HepG2 (cell line): ENCODE measurements around the gene EPO. TPM values are rescaled to one million over a fixed set of nuclear protein-coding genes. Genes with fewer than 3 reads are reported as not detected.

Source experiments
- ATAC-seq: fragments of 200-7000 bp; cut with Tn5 transposase; 3 replicates; pipeline ENCODE4 v1.9.1; 2020; ENCODE audit warnings: mild to moderate bottlenecking, moderate library complexity
- BruUV-seq: library from RNA; stranded (reverse); fragments of 400-500 nt; replicated peaks from 2 replicates; lab custom pipeline; 2021; lab: Mats Ljungman, UMichigan
- CTCF ChIA-PET: fragments of 300-600 bp; formaldehyde crosslinking; extraction: SDS; loops from one replicate; lab custom pipeline; 2021; ENCODE audit warnings: low total read pairs, inconsistent platforms, low intra/inter-chr PET ratio; lab: Yijun Ruan, JAX
- POLR2A ChIA-PET: fragments of 350-600 bp; sonication (Branson Sonifier 250); formaldehyde crosslinking; loops from one replicate; lab custom pipeline; 2020; ENCODE audit warnings: antibody characterized with exemption, inconsistent platforms; lab: Yijun Ruan, JAX
- DNase-seq: peaks from one replicate; pipeline ENCODE4 v3.0.0-alpha.2; 2015; ENCODE audit warnings: low spot score
- FAIRE-seq: peaks from 3 replicates; lab custom pipeline; 2011; peaks lifted over from hg19 to GRCh38; lab: Jason Lieb, UNC
- H2AFZ ChIP-seq: one replicate; pipeline ENCODE4 v1.6.1; 2011; ENCODE audit warnings: low read length, inconsistent platforms
- H3K27ac ChIP-seq: fragments of 300-600 bp; 3 replicates; pipeline ENCODE4 v1.8.0; 2011; ENCODE audit warnings: mixed run types, mild to moderate bottlenecking, mixed read lengths, low read length, inconsistent platforms; ENCODE audit not compliant: insufficient read depth; ENCODE audit errors: extremely low read length
- H3K27me3 ChIP-seq, 2 experiments: fragments of 200-600 bp in 1 of 2; 2 replicates in 1 of 2; 3 replicates in 1 of 2; pipeline versions ENCODE4 v1.6.0 to v1.8.0; 2011; ENCODE audit warnings: low read length in 2 of 2, mild to moderate bottlenecking in 2 of 2, moderate library complexity in 2 of 2, inconsistent platforms in 1 of 2; ENCODE audit not compliant: insufficient read depth in 2 of 2, control insufficient read depth in 1 of 2
- H3K36me3 ChIP-seq, 2 experiments: fragments of 200-600 bp in 1 of 2; replicated peaks in 1 of 2; 2 replicates in 1 of 2; 3 replicates in 1 of 2; pipeline versions ENCODE4 v1.5.1 to v1.8.0; 2011; ENCODE audit warnings: low read length in 2 of 2, inconsistent platforms in 1 of 2; ENCODE audit not compliant: insufficient read depth in 2 of 2, control insufficient read depth in 1 of 2
- H3K4me1 ChIP-seq: 2 replicates; pipeline ENCODE4 v1.5.1; 2012; ENCODE audit warnings: low read length, inconsistent platforms; ENCODE audit not compliant: insufficient read depth
- H3K4me2 ChIP-seq: 2 replicates; pipeline ENCODE4 v1.6.0; 2011; ENCODE audit warnings: low read depth, low read length, inconsistent platforms
- H3K4me3 ChIP-seq, 3 experiments: fragments of 200-600 bp in 1 of 3; sonication (generic), shearing (Covaris generic) in 1 of 3; replicated peaks in 1 of 3; 2 replicates each; pipeline ENCODE4 v1.5.1; 2011 to 2016; ENCODE audit warnings: low read length in 3 of 3, inconsistent platforms in 2 of 3, low read depth in 2 of 3, mild to moderate bottlenecking in 2 of 3, control low read depth in 1 of 3, mixed read lengths in 1 of 3; ENCODE audit not compliant: insufficient read depth in 1 of 3
- H3K79me2 ChIP-seq: one replicate; pipeline ENCODE4 v1.6.1; 2011; ENCODE audit warnings: low read length, inconsistent platforms; ENCODE audit not compliant: insufficient read depth
- H3K9ac ChIP-seq: 2 replicates; pipeline ENCODE4 v1.6.0; 2011; ENCODE audit warnings: mild to moderate bottlenecking, low read depth, low read length, inconsistent platforms; ENCODE audit not compliant: insufficient read depth
- H3K9me3 ChIP-seq: 2 replicates; pipeline ENCODE4 v1.5.1; 2012; ENCODE audit warnings: mild to moderate bottlenecking, low read length
- H4K20me1 ChIP-seq: 2 replicates; pipeline ENCODE4 v1.6.0; 2011; ENCODE audit warnings: inconsistent platforms, mild to moderate bottlenecking, low read length, moderate library complexity; ENCODE audit not compliant: insufficient read depth
- ERF ChIP-seq: IDR thresholded peaks from 2 replicates; pipeline ENCODE4 v1.6.1; 2018; ENCODE audit warnings: missing biosample characterization, missing genetic modification reagents
- FOXJ3 ChIP-seq: sonication (generic); formaldehyde crosslinking; IDR thresholded peaks from 2 replicates; pipeline ENCODE4 v1.4.0; 2020; ENCODE audit warnings: missing genetic modification reagents, mild to moderate bottlenecking, borderline replicate concordance
- GATAD1 ChIP-seq: IDR thresholded peaks from 2 replicates; pipeline ENCODE4 v1.6.1; 2016; ENCODE audit warnings: missing genetic modification reagents, missing compliant biosample characterization
- SKI ChIP-seq: fragments of 450-650 bp; IDR thresholded peaks from one replicate; pipeline ENCODE4 v1.6.1; 2018; ENCODE audit warnings: mild to moderate bottlenecking; ENCODE audit not compliant: partially characterized antibody
- SSRP1 ChIP-seq: IDR thresholded peaks from 2 replicates; pipeline ENCODE4 v1.6.1; 2016; ENCODE audit warnings: control low read depth
- TP53 ChIP-seq: sonication (generic); formaldehyde crosslinking; conservative IDR thresholded peaks from 2 replicates; pipeline ENCODE4 v1.4.0; 2020; ENCODE audit warnings: missing genetic modification reagents
- ZKSCAN5 ChIP-seq: sonication (generic); formaldehyde crosslinking; IDR thresholded peaks from 2 replicates; pipeline ENCODE4 v1.5.1; 2020; ENCODE audit warnings: mild to moderate bottlenecking, missing genetic modification reagents
- ZNF251 ChIP-seq: sonication (generic); formaldehyde crosslinking; IDR thresholded peaks from 2 replicates; pipeline ENCODE4 v1.9.0; 2021; ENCODE audit warnings: mild to moderate bottlenecking, missing genetic modification reagents
- ZNF3 ChIP-seq: IDR thresholded peaks from 2 replicates; pipeline ENCODE4 v1.7.0; 2017; ENCODE audit warnings: inconsistent platforms
- ZNF354B ChIP-seq: sonication (generic); formaldehyde crosslinking; IDR thresholded peaks from 2 replicates; pipeline ENCODE4 v1.8.0; 2022; ENCODE audit warnings: mild to moderate bottlenecking, missing genetic modification reagents
- ZNF530 ChIP-seq: sonication (generic); formaldehyde crosslinking; IDR thresholded peaks from 2 replicates; pipeline ENCODE4 v1.5.0; 2020; ENCODE audit warnings: low read depth, mild to moderate bottlenecking, missing genetic modification reagents
- ZNF629 ChIP-seq: sonication (generic); formaldehyde crosslinking; conservative IDR thresholded peaks from 2 replicates; pipeline ENCODE4 v1.5.0; 2020; ENCODE audit warnings: missing genetic modification reagents
- WGBS: methylation state at CpG from one replicate; pipeline ENCODE4 v1.1.6; 2017; ENCODE audit warnings: low lambda C conversion rate; 5-methylcytosine and 5-hydroxymethylcytosine counted together
- in situ Hi-C: cut with HindIII; loops from 2 replicates; pipeline ENCODE4 v1.10.0; 2017; ENCODE audit warnings: low pct_unique_long_range_greater_than_20kb; ENCODE audit not compliant: extremely low pct_ligation_motif_present
- intact Hi-C: fragments of 100-400 bp; cut with micrococcal nuclease; formaldehyde crosslinking; loops from one replicate; pipeline ENCODE4 v1.10.0; 2022; ENCODE audit not compliant: unreplicated experiment
- polyA plus RNA-seq, 8 experiments: library from polyadenylated mRNA; depleted of rRNA in 3 of 8; stranded (reverse) in 7 of 8; unstranded in 1 of 8; fragments of >200 nt; fragmentation: Illumina TruSeq in 4 of 8; extraction: Trizol in 4 of 8; gene quantifications; 2 replicates each; pipeline versions ENCODE4 v1.2.1 to v1.2.3, GENCODE V29; 2011 to 2016; ENCODE audit warnings: low read depth in 4 of 8, missing spikeins in 1 of 8, mixed read lengths in 1 of 8; ENCODE audit not compliant: insufficient read depth in 1 of 8
- total RNA-seq, 5 experiments: library from RNA; depleted of rRNA; stranded (reverse); fragments of >200 nt; fragmentation: Illumina TruSeq; extraction: Trizol; gene quantifications; 2 replicates each; pipeline ENCODE4 v1.2.3, GENCODE V29; 2016; ENCODE audit warnings: low read depth in 1 of 5
- TF ChIP-seq, protein P1 (sequence below): sonication (generic); formaldehyde crosslinking; IDR thresholded peaks from 2 replicates; pipeline ENCODE4 v1.5.1; 2020; ENCODE audit warnings: missing genetic modification reagents, mild to moderate bottlenecking, borderline replicate concordance

The EPO gene
- total and polyA plus RNA-seq, 2 of the 13 experiments (the other 11 are each of a cell fraction or from before 2014, with no cell fraction given), result 10.3 to 25.7 TPM

DNA sequence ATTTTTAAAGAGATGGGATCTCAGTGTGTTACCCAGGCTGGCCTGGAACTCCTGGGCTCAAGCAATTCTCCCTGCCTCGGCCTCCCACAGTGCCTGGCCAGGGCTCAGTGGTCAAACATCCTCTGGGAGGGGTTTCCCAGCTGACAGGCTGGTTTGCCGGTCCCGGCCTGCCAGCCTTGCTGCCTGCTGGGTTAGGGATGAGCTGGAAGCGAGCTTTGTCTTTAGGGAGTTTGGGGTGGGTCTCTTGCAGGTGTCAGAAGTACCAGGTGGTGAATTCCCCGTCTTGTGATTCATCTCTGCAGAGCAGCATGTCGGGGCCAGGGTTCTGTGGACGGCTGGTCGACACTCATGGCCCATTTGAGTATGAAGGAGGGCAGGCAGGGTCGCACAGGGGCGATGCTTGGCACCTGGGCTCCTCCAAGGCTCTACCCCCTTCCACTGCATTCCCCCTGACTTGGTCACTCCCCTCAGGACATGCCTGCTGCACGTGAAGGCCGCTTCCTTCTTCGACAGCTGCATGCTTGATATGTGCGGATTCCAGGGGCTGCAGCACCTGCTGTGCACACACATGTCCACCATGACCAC, 43.4 kb downstream of the EPO start:
- 67% methylated on average over 8 of the region's 14 CpGs for WGBS
- no peak for TF ChIP-seq FOXJ3
- TF ChIP-seq ZNF354B, result no peak
- TF ChIP-seq ZNF530 (CRISPR knock-in tag), result no peak
- TF ChIP-seq, protein P1, sequence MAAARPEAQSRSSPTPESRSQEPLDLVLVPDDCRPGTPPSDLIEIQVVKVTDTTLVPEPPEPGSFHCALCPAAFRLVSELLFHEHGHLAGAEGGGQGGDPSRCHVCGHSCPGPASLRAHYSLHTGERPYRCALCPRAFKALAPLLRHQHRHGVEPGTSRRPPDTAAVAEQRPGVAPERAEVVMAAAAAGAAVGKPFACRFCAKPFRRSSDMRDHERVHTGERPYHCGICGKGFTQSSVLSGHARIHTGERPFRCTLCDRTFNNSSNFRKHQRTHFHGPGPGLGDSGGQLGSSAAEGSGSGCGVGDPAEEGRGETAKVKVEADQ (CRISPR knock-in tag), result no peak
- TF ChIP-seq GATAD1 (CRISPR knock-in tag), result no peak
- TF ChIP-seq ERF, result no peak
- TF ChIP-seq SSRP1 (CRISPR knock-in tag), result no peak
- no peak for TF ChIP-seq ZNF251
- TF ChIP-seq SKI, result no peak
- no peak for TF ChIP-seq ZKSCAN5 (CRISPR knock-in tag)
- TF ChIP-seq TP53 (CRISPR knock-in tag), result no peak
- TF ChIP-seq ZNF3, result no peak
- no peak for TF ChIP-seq ZNF629 (CRISPR knock-in tag)
- TF ChIP-seq, all 625 proteins: peak for 0
- Histone ChIP-seq H3K4me2 (no peak overlapping the region), H3K79me2 (no peaks in the 10 kb centered on the region), H3K27ac (no peak overlapping the region), H3K4me3 (no peak overlapping the region), H2AFZ (no peak overlapping the region), H3K9me3 (no peaks in the 10 kb centered on the region), H3K36me3 (no peaks in the 10 kb centered on the region), H3K27me3 (peaks cover 0 to 27% of the 10 kb centered on the region in 2 experiments; a peak in 3 of 5 replicates), H4K20me1 (no peaks in the 10 kb centered on the region), H3K4me1 (peaks cover 23% of the 10 kb centered on the region), H3K9ac (no peak overlapping the region)
- in situ Hi-C loops (loop anchor here (25.0 kb wide), 1 partner anchor 299 kb away; no protein-coding TSS in a partner anchor), intact Hi-C loops (no loop called here)
- CTCF ChIA-PET, result no interaction called here
- no TSS peak for BruUV-seq
- DNase-seq (no peak), ATAC-seq (no peak), FAIRE-seq (no peak)
- POLR2A ChIA-PET, result no interaction called here
